Upper lobe of right lung (tissue), 1 donor: Measurements from ENCODE around the gene RUNX2. TPM values are rescaled to one million over a fixed set of nuclear protein-coding genes. Genes with fewer than 3 reads are reported as not detected.
A peak's percentile ranks its signal among the peaks of the same experiment; 100 is the strongest.

Source experiments
- ATAC-seq: fragments of 200-7000 bp; cut with Tn5 transposase; one replicate; pipeline ENCODE4 v1.9.1; 2020; ENCODE audit warnings: mild to moderate bottlenecking, moderate library complexity
- DNase-seq: peaks from one replicate; pipeline ENCODE4 v3.0.0-alpha.2; 2020
- H3K27ac ChIP-seq: fragments of 200-600 bp; one replicate; pipeline ENCODE4 v1.8.0; 2022
- H3K27me3 ChIP-seq: fragments of 200-600 bp; one replicate; pipeline ENCODE4 v1.8.0; 2022; ENCODE audit warnings: mild to moderate bottlenecking
- H3K36me3 ChIP-seq: fragments of 200-600 bp; one replicate; pipeline ENCODE4 v1.8.0; 2022
- H3K4me1 ChIP-seq: fragments of 200-600 bp; one replicate; pipeline ENCODE4 v1.8.0; 2022
- H3K4me3 ChIP-seq: fragments of 200-600 bp; one replicate; pipeline ENCODE4 v1.8.0; 2022; ENCODE audit warnings: mild to moderate bottlenecking
- H3K9me3 ChIP-seq: fragments of 200-600 bp; one replicate; pipeline ENCODE4 v1.8.0; 2022
- CTCF ChIP-seq: fragments of 200-600 bp; IDR thresholded peaks from one replicate; pipeline ENCODE4 v1.8.0; 2022; ENCODE audit warnings: antibody characterized with exemption
- intact Hi-C: fragments of 100-400 bp; cut with DNase I; formaldehyde crosslinking; loops from one replicate; pipeline ENCODE4 v1.11.0; 2022
- total RNA-seq: library from RNA; stranded (reverse); fragmentation: NEBNext Ultra II Directional; extraction: Animal tissue kit (Norgen Biotek cat#: 25700); gene quantifications from one replicate; pipeline ENCODE4 v1.2.1, GENCODE V29; 2021
- donor health status: DM: no; HTN: yes; CAD: no; lungs with severe emphysema.

RUNX2 gene
- total RNA-seq, 1 donor from 2014 or later: 4.6 TPM

- H3K4me1 ChIP-seq: no peaks in the 10 kb centered on the region
- H3K27ac ChIP-seq: no peak overlapping the region
- no peak overlapping the region for H3K4me3 ChIP-seq
- H3K27me3 ChIP-seq: no peaks in the 10 kb centered on the region
- H3K36me3 ChIP-seq: no peaks in the 10 kb centered on the region
- no peaks in the 10 kb centered on the region for H3K9me3 ChIP-seq
- intact Hi-C loops: no loop called here
- ATAC-seq (peak; percentile 78), DNase-seq (peak; percentile 84)
- no peak for TF ChIP-seq CTCF
These were observed 248.8 kb downstream of the RUNX2 start for GRCh38 chr6:45576648-45577624.

- H3K9me3 ChIP-seq: no peaks in the 10 kb centered on the region
- no peaks in the 10 kb centered on the region for H3K36me3 ChIP-seq
- H3K27me3 ChIP-seq: no peaks in the 10 kb centered on the region
- intact Hi-C loops: no loop called here
- no peak overlapping the region for H3K27ac ChIP-seq
- no peak for TF ChIP-seq CTCF
- DNase-seq (no peak), ATAC-seq (no peak)
- no peaks in the 10 kb centered on the region for H3K4me1 ChIP-seq
- no peak overlapping the region for H3K4me3 ChIP-seq
These were observed 249.8 kb downstream of the RUNX2 start for GRCh38 chr6:45577836-45578504.

GRCh38 chr6:45584127-45584526 is 256.0 kb downstream of the RUNX2 start:
- no peak for TF ChIP-seq CTCF
- H3K27me3 ChIP-seq: no peaks in the 10 kb centered on the region
- no peaks in the 10 kb centered on the region for H3K36me3 ChIP-seq
- H3K9me3 ChIP-seq: no peaks in the 10 kb centered on the region
- intact Hi-C loops: no loop called here
- no peak for DNase-seq
- no peaks in the 10 kb centered on the region for H3K4me1 ChIP-seq
- ATAC-seq: no peak
- no peak overlapping the region for H3K4me3 ChIP-seq
- no peak overlapping the region for H3K27ac ChIP-seq

- Histone ChIP-seq H3K27ac (no peak overlapping the region), H3K36me3 (no peaks in the 10 kb centered on the region), H3K4me1 (no peaks in the 10 kb centered on the region), H3K9me3 (no peaks in the 10 kb centered on the region), H3K27me3 (no peaks in the 10 kb centered on the region), H3K4me3 (no peak overlapping the region)
- intact Hi-C loops: no loop called here
- TF ChIP-seq CTCF: no peak
- DNase-seq (no peak), ATAC-seq (peak; percentile 33)
These were observed 258.4 kb downstream of the RUNX2 start for GRCh38 chr6:45586216-45587171.
